Ascending aorta (tissue), 2 donors: ENCODE results near the gene FBXO2. TPM values are rescaled to one million over a fixed set of nuclear protein-coding genes. Genes with fewer than 3 reads are reported as not detected.

Experiments used
- DNase-seq, 2 donors: peaks; one replicate each; pipeline ENCODE4 v3.0.0-alpha.2; 2019; ENCODE audit warnings: low spot score in 2 of 2
- H3K27ac ChIP-seq, 2 donors: fragments of 200-600 bp; sonication (generic); one replicate each; pipeline ENCODE4 v1.5.1; 2016 to 2017; ENCODE audit warnings: mild to moderate bottlenecking in 1 of 2
- H3K27me3 ChIP-seq: fragments of 200-600 bp; sonication (generic); one replicate; pipeline ENCODE4 v1.5.1; 2017
- H3K36me3 ChIP-seq, 2 donors: fragments of 200-600 bp; sonication (generic); one replicate each; pipeline ENCODE4 v1.5.1; 2016
- H3K4me1 ChIP-seq, 2 donors: fragments of 200-600 bp; sonication (generic); one replicate each; pipeline ENCODE4 v1.5.1; 2016 to 2017; ENCODE audit warnings: mild to moderate bottlenecking in 1 of 2
- H3K4me3 ChIP-seq, 2 donors: fragments of 200-600 bp; sonication (generic); one replicate each; pipeline ENCODE4 v1.5.1; 2016 to 2017; ENCODE audit warnings: mild to moderate bottlenecking in 1 of 2
- H3K9me3 ChIP-seq, 2 donors: fragments of 200-600 bp; sonication (generic); one replicate each; pipeline ENCODE4 v1.5.1; 2016
- intact Hi-C: fragments of 100-400 bp; cut with DNase I; formaldehyde crosslinking; loops from one replicate; pipeline ENCODE4 v1.15.1; 2023
- total RNA-seq: library from RNA; depleted of rRNA; stranded (reverse); fragments of >200 nt; gene quantifications from one replicate; pipeline ENCODE4 v1.1.0, GENCODE V29; 2016
- TF ChIP-seq, protein P1 (sequence below), 3 experiments: fragments of 200-600 bp in 2 of 3; fragments of 450-650 bp in 1 of 3; sonication (generic) in 2 of 3; IDR thresholded peaks; one replicate each; pipeline ENCODE4 v1.5.1; 2016 to 2019; ENCODE audit warnings: antibody characterized with exemption in 3 of 3, mild to moderate bottlenecking in 1 of 3, moderate library complexity in 1 of 3

Gene FBXO2
- total RNA-seq, 1 donor from 2014 or later: 6.1 TPM

DNA sequence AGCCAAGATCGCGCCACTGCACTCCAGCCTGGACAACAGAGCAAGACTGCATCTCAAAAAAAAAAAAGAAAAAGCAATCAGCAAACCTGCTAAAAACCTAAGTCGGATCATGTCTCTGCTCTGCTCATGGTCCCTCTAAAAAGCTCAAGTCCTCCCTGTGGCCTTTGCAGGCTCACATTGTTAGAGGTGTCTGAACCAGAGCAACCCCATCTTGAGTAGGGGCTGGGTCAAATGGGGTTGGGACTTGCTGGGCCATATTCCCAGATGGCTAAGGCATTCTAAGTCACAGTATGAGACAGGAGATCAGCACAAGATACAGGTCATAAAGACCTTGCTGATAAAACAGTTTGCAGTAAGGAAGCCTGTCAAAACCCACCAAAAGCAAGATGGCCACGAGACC lies 34.3 kb upstream of the FBXO2 start:
- TF ChIP-seq, protein P1, sequence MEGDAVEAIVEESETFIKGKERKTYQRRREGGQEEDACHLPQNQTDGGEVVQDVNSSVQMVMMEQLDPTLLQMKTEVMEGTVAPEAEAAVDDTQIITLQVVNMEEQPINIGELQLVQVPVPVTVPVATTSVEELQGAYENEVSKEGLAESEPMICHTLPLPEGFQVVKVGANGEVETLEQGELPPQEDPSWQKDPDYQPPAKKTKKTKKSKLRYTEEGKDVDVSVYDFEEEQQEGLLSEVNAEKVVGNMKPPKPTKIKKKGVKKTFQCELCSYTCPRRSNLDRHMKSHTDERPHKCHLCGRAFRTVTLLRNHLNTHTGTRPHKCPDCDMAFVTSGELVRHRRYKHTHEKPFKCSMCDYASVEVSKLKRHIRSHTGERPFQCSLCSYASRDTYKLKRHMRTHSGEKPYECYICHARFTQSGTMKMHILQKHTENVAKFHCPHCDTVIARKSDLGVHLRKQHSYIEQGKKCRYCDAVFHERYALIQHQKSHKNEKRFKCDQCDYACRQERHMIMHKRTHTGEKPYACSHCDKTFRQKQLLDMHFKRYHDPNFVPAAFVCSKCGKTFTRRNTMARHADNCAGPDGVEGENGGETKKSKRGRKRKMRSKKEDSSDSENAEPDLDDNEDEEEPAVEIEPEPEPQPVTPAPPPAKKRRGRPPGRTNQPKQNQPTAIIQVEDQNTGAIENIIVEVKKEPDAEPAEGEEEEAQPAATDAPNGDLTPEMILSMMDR (IDR thresholded peaks at IDR 0.05): no peak
- no peaks in the 10 kb centered on the region for H3K36me3 ChIP-seq
- no peak for DNase-seq
- peaks cover 8 to 14% of the 10 kb centered on the region in 2 donors for H3K4me1 ChIP-seq
- H3K4me3 ChIP-seq: no peak overlapping the region
- intact Hi-C loops: no loop called here
- H3K27me3 ChIP-seq: peaks cover 23% of the 10 kb centered on the region
- H3K27ac ChIP-seq: no peak overlapping the region
- H3K9me3 ChIP-seq: no peaks in the 10 kb centered on the region

DNA sequence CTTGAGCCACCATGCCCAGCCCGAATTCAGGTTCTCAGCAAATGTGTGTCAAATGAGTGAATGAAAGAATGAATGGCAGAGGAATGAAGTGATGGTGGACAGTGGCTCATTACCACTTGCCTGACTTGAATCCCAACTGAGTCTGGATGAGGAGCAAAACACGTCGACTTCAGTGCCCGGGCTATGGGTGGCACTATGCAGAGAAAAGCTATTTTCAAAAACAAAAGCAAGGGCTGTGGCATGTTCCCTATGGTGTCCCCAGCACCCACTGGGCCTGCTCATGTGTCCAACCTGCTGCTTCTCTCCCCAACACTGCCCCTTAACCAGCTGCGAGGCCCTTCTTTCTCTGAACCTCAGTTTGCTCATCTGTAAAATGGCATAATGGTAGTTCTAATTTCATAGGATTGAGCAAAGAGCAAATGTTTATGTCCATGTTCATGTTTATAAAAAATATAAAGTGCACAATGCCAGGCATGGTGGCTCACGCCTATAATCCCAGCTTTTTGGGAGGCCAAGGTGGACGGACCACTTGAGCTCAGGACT lies 31.1 kb upstream of the FBXO2 start:
- H3K4me3 ChIP-seq: no peak overlapping the region
- intact Hi-C loops: no loop called here
- TF ChIP-seq, protein P1 (IDR thresholded peaks at IDR 0.05): no peak
- H3K9me3 ChIP-seq: no peaks in the 10 kb centered on the region
- DNase-seq: no peak
- no peak overlapping the region for H3K27ac ChIP-seq
- peaks cover 2% of the 10 kb centered on the region for H3K27me3 ChIP-seq
- no peaks in the 10 kb centered on the region for H3K36me3 ChIP-seq
- peaks cover 0 to 1% of the 10 kb centered on the region in 2 donors for H3K4me1 ChIP-seq

DNA sequence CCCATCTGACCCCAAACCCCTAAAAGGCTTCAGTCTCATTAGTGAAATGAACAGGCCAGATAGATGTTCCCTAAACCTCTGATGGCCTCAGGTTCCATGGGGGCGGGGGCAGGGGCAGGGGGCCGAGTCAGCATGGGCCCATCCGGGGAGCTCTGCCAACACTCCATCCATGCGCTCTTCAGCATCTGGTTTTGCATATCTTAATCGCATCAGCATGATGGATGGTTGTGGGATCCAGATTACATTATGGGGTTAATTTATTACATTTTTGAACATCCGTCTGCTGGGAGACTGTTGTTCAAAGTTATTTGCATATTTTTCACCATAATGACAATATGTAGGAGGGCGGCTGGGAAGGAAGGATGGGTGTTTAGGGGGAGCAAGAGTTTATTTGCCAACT lies 29.8 kb upstream of the FBXO2 start:
- TF ChIP-seq, protein P1 (IDR thresholded peaks at IDR 0.05): no peak
- H3K27ac ChIP-seq: no peak overlapping the region
- no peak overlapping the region for H3K4me3 ChIP-seq
- H3K4me1 ChIP-seq: peaks cover 0 to 5% of the 10 kb centered on the region in 2 donors
- intact Hi-C loops: loop anchor here (5.0 kb wide), 1 partner anchor 108 kb away; no protein-coding TSS in a partner anchor
- no peaks in the 10 kb centered on the region for H3K27me3 ChIP-seq
- H3K9me3 ChIP-seq: no peaks in the 10 kb centered on the region
- H3K36me3 ChIP-seq: no peaks in the 10 kb centered on the region
- DNase-seq: no peak

DNA sequence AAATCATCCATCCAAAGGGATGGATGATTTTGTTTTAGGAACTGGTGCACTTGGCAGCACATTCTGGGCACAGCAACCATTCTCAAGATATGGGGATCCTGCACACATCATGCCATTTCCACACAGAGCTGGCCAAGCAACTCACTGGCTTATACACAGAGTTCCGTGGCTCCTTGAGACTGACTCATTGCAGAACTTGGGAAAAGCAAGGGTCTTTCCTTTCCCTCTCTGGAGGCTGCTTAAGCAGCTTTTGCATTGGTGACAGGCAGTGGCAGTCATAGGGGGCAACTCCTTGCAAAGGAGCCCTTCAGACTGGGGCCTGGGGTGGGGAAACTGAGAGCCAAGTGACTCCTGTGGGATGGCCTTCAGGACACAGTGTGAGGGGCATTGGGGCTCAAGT lies 28.6 kb upstream of the FBXO2 start:
- Histone ChIP-seq H3K36me3 (no peaks in the 10 kb centered on the region), H3K27ac (no peak overlapping the region), H3K4me3 (no peak overlapping the region), H3K9me3 (no peaks in the 10 kb centered on the region), H3K4me1 (peaks cover 0 to 5% of the 10 kb centered on the region in 2 donors), H3K27me3 (no peaks in the 10 kb centered on the region)
- intact Hi-C loops: loop anchor here (5.0 kb wide), 1 partner anchor 110 kb away; no protein-coding TSS in a partner anchor
- DNase-seq: no peak
- TF ChIP-seq, protein P1 (IDR thresholded peaks at IDR 0.05): no peak

DNA sequence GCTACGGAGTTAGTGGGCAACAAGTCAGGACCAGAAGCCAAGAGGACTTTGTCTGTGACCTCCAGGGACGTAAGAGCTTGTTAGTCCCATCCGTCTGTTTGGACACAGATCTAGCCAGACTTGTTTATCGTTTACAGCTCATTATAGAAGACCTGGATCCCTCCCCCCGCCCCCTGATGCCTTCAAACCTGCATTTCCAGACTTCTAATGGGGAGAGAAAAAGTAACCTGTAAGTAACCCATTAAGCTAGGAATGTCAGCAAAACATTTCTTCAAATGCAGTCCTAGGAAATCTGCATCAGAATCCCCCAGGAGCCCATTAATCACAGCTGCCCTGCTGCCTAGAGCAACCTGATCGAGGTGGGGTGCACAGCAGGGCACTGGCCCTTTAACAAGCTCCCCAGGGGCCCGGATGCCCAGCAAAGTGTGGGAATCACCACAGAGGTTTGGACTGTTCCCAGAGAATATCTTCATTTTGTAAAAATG lies 28.1 kb upstream of the FBXO2 start:
- Histone ChIP-seq H3K9me3 (no peaks in the 10 kb centered on the region), H3K27me3 (no peaks in the 10 kb centered on the region), H3K4me3 (no peak overlapping the region), H3K36me3 (peaks cover 0 to 2% of the 10 kb centered on the region in 2 donors), H3K27ac (no peak overlapping the region), H3K4me1 (peaks cover 0 to 5% of the 10 kb centered on the region in 2 donors)
- DNase-seq: no peak
- TF ChIP-seq, protein P1 (IDR thresholded peaks at IDR 0.05): no peak
- intact Hi-C loops: loop anchor here (5.0 kb wide), 1 partner anchor 110 kb away; no protein-coding TSS in a partner anchor
